ENCODE measurements around the gene UTP25. TPM values are rescaled to one million over a fixed set of nuclear protein-coding genes. Genes with fewer than 3 reads are reported as not detected.

Gene UTP25
- total and polyA plus RNA-seq, 2 donors (not counting 3 experiments of a cell fraction or from before 2014, with no cell fraction given) = 6.6 to 11.7 TPM

Other genes with a start within 250 kb of the UTP25 start
- gene CAMK1G, start 244.3 kb upstream of the UTP25 start, total RNA-seq = not detected in 2 replicates
- gene CAMK1G, start 244.3 kb upstream of the UTP25 start, polyA plus RNA-seq = not detected in 2 replicates
- 0.72 and 3.1 TPM in 2 replicates for gene LAMB3, start 175.5 kb upstream of the UTP25 start, total RNA-seq
- gene LAMB3, start 175.5 kb upstream of the UTP25 start, polyA plus RNA-seq = 1.3 and 2.6 TPM in 2 replicates
- gene G0S2, start 152.6 kb upstream of the UTP25 start, total RNA-seq = 1.9 TPM in 1 of 2 replicates, not detected in the other
- gene G0S2, start 152.6 kb upstream of the UTP25 start, polyA plus RNA-seq = 0.22 and 0.91 TPM in 2 replicates
- not detected in 2 replicates for gene HSD11B1, start 123.1 kb upstream of the UTP25 start, total RNA-seq
- gene HSD11B1, start 123.1 kb upstream of the UTP25 start, polyA plus RNA-seq = not detected in 2 replicates
- gene TRAF3IP3, start 71.9 kb upstream of the UTP25 start, total RNA-seq = not detected in 2 replicates
- not detected in 2 replicates for gene TRAF3IP3, start 71.9 kb upstream of the UTP25 start, polyA plus RNA-seq
- 2.3 and 3.0 TPM in 2 replicates for gene C1orf74, start 43.4 kb upstream of the UTP25 start, total RNA-seq
- gene C1orf74, start 43.4 kb upstream of the UTP25 start, polyA plus RNA-seq = 2.4 TPM in 2 replicates
- 22.1 and 42.0 TPM in 2 replicates for gene IRF6, start 21.8 kb upstream of the UTP25 start, total RNA-seq
- 55.8 and 65.0 TPM in 2 replicates for gene IRF6, start 21.8 kb upstream of the UTP25 start, polyA plus RNA-seq
- 0.18 and 0.30 TPM in 2 replicates for gene SYT14, start 110.2 kb downstream of the UTP25 start, total RNA-seq
- 0.08 TPM in 2 replicates for gene SYT14, start 110.2 kb downstream of the UTP25 start, polyA plus RNA-seq

Data from endothelial cell of umbilical vein (primary cell).